GM23338 (cell line): ENCODE measurements around the gene NOXA1. TPM values are rescaled to one million over a fixed set of nuclear protein-coding genes. Genes with fewer than 3 reads are reported as not detected.

ENCODE experiments used
- ATAC-seq: fragments of 200-7000 bp; cut with Tn5 transposase; 3 replicates; pipeline ENCODE4 v1.9.1; 2020
- DNase-seq: peaks from one replicate; pipeline ENCODE4 v3.0.0-alpha.2; 2015; ENCODE audit warnings: low spot score
- H2AFZ ChIP-seq: fragments of 200-600 bp; sonication (generic); 2 replicates; pipeline ENCODE4 v1.8.0; 2016; ENCODE audit warnings: antibody characterized with exemption, mild to moderate bottlenecking, moderate library complexity
- H3F3A ChIP-seq: fragments of 200-600 bp; sonication (generic); replicated peaks from 2 replicates; pipeline ENCODE4 v1.8.0; 2017; ENCODE audit warnings: antibody characterized with exemption, mixed run types, low read depth
- H3K27ac ChIP-seq: fragments of 200-600 bp; sonication (generic); 2 replicates; pipeline ENCODE4 v1.6.1; 2016; ENCODE audit warnings: low read depth
- H3K27me3 ChIP-seq: fragments of 200-600 bp; sonication (generic); 2 replicates; pipeline ENCODE4 v1.8.0; 2016; ENCODE audit warnings: mild to moderate bottlenecking, mixed run types, moderate library complexity; ENCODE audit not compliant: insufficient read depth
- H3K36me3 ChIP-seq: fragments of 200-600 bp; sonication (generic); 2 replicates; pipeline ENCODE4 v1.8.0; 2016; ENCODE audit warnings: mild to moderate bottlenecking; ENCODE audit not compliant: insufficient read depth
- H3K4me1 ChIP-seq: fragments of 200-600 bp; sonication (generic); 2 replicates; pipeline ENCODE4 v1.8.0; 2016; ENCODE audit warnings: mild to moderate bottlenecking, moderate library complexity; ENCODE audit not compliant: insufficient read depth
- H3K4me2 ChIP-seq: fragments of 200-600 bp; sonication (generic); 2 replicates; pipeline ENCODE4 v1.7.1; 2017; ENCODE audit warnings: mixed run types
- H3K4me3 ChIP-seq: fragments of 200-600 bp; sonication (generic); 2 replicates; pipeline ENCODE4 v1.6.1; 2016; ENCODE audit warnings: mixed run types
- H3K79me2 ChIP-seq: fragments of 200-600 bp; sonication (generic); replicated peaks from 2 replicates; pipeline ENCODE4 v1.8.0; 2017; ENCODE audit warnings: mild to moderate bottlenecking; ENCODE audit not compliant: insufficient read depth
- H3K9me2 ChIP-seq: fragments of 200-600 bp; sonication (generic); 2 replicates; pipeline ENCODE4 v1.8.0; 2017; ENCODE audit not compliant: insufficient read depth
- H4K20me1 ChIP-seq: fragments of 200-600 bp; sonication (generic); replicated peaks from 2 replicates; pipeline ENCODE4 v1.8.0; 2017; ENCODE audit warnings: mild to moderate bottlenecking; ENCODE audit not compliant: insufficient read depth
- H3K27ac Mint-ChIP-seq: 2 replicates; pipeline ENCODE4 v1.8.0; 2020; ENCODE audit warnings: inconsistent platforms, mild to moderate bottlenecking, moderate library complexity, mixed read lengths
- H3K27me3 Mint-ChIP-seq: 3 replicates; pipeline ENCODE4 v1.8.0; 2022; ENCODE audit warnings: low read depth, mild to moderate bottlenecking, moderate library complexity, mixed read lengths, inconsistent platforms; ENCODE audit not compliant: insufficient read depth, poor library complexity
- H3K36me3 Mint-ChIP-seq: 3 replicates; pipeline ENCODE4 v1.8.0; 2021; ENCODE audit warnings: low read depth, mild to moderate bottlenecking, inconsistent platforms, moderate library complexity, mixed read lengths
- H3K4me1 Mint-ChIP-seq: 3 replicates; pipeline ENCODE4 v1.8.0; 2020; ENCODE audit warnings: mild to moderate bottlenecking, inconsistent platforms, mixed read lengths
- H3K4me3 Mint-ChIP-seq: 3 replicates; pipeline ENCODE4 v1.8.0; 2021; ENCODE audit warnings: moderate library complexity, mild to moderate bottlenecking, inconsistent platforms, mixed read lengths
- H3K9me3 Mint-ChIP-seq: 3 replicates; pipeline ENCODE4 v1.8.0; 2020; ENCODE audit warnings: moderate library complexity, mild to moderate bottlenecking, inconsistent platforms, mixed read lengths
- CREB1 ChIP-seq: fragments of 250-450 bp; sonication (Bioruptor Pico); IDR thresholded peaks from 2 replicates; pipeline ENCODE4 v1.5.0; 2020; ENCODE audit warnings: low read depth, mild to moderate bottlenecking, moderate library complexity
- CTCF ChIP-seq, 2 experiments: fragments of 200-600 bp in 1 of 2; sonication (generic) in 1 of 2; conservative IDR thresholded peaks; 2 replicates each; pipeline versions ENCODE4 v1.5.1 to v1.6.1; 2016 to 2017; ENCODE audit warnings: antibody characterized with exemption in 2 of 2, low read depth in 2 of 2, mild to moderate bottlenecking in 2 of 2, moderate library complexity in 1 of 2
- ETS1 ChIP-seq: IDR thresholded peaks from 2 replicates; pipeline ENCODE4 v1.6.1; 2016; ENCODE audit warnings: antibody characterized with exemption
- EZH2 ChIP-seq: fragments of 200-600 bp; sonication (generic); IDR thresholded peaks from one replicate; pipeline ENCODE4 v1.8.0; 2017; ENCODE audit warnings: antibody characterized with exemption, mild to moderate bottlenecking, low read depth; ENCODE audit not compliant: unreplicated experiment
- EZH2phosphoT487 ChIP-seq: fragments of 200-600 bp; sonication (generic); IDR thresholded peaks from one replicate; pipeline ENCODE4 v1.8.1; 2018; ENCODE audit warnings: antibody characterized with exemption; ENCODE audit not compliant: unreplicated experiment
- JUNB ChIP-seq: IDR thresholded peaks from one replicate; pipeline ENCODE4 v1.6.1; 2016; ENCODE audit warnings: antibody characterized with exemption; ENCODE audit not compliant: unreplicated experiment
- NANOG ChIP-seq: IDR thresholded peaks from 2 replicates; pipeline ENCODE4 v1.6.1; 2016; ENCODE audit warnings: antibody characterized with exemption, borderline replicate concordance
- POLR2AphosphoS5 ChIP-seq: IDR thresholded peaks from 2 replicates; pipeline ENCODE4 v1.6.1; 2016; ENCODE audit warnings: antibody characterized with exemption, low read depth
- REST ChIP-seq: IDR thresholded peaks from one replicate; pipeline ENCODE4 v1.6.1; 2018; ENCODE audit warnings: antibody characterized with exemption; ENCODE audit not compliant: unreplicated experiment
- STAT1 ChIP-seq: IDR thresholded peaks from one replicate; pipeline ENCODE4 v1.6.1; 2016; ENCODE audit warnings: antibody characterized with exemption; ENCODE audit not compliant: unreplicated experiment
- ZNF114 ChIP-seq: fragments of 250-450 bp; sonication (Bioruptor Pico); IDR thresholded peaks from 2 replicates; pipeline ENCODE4 v1.5.0; 2020; ENCODE audit warnings: mild to moderate bottlenecking, moderate library complexity
- ZNF331 ChIP-seq: fragments of 250-450 bp; sonication (Bioruptor Pico); IDR thresholded peaks from 2 replicates; pipeline ENCODE4 v1.5.0; 2020; ENCODE audit warnings: low read depth, mild to moderate bottlenecking, moderate library complexity
- ZNF462 ChIP-seq: fragments of 250-450 bp; sonication (Bioruptor Pico); IDR thresholded peaks from 2 replicates; pipeline ENCODE4 v1.5.0; 2020; ENCODE audit warnings: mild to moderate bottlenecking, moderate library complexity
- polyA plus RNA-seq: library from polyadenylated mRNA; unstranded; fragments of >200 nt; fragmentation: Nextera tagmentation; extraction: Ambion mirVana; gene quantifications from 2 replicates; pipeline ENCODE4 v1.2.1, GENCODE V29; 2016
- total RNA-seq: library from RNA; depleted of rRNA; stranded (reverse); fragments of >200 nt; shearing (Covaris generic); gene quantifications from 2 replicates; pipeline ENCODE4 v1.2.3, GENCODE V29; 2014

NOXA1 gene
- total and polyA plus RNA-seq, 2 experiments from 2014 or later: 0.59 to 0.68 TPM

GRCh38 chr9:137423514-137424291 lies 510 bp downstream of the NOXA1 start:
- peaks cover 4% of the 10 kb centered on the region; the same call in 2 of the 3 replicates for H3K4me1 Mint-ChIP-seq
- no peaks in the 10 kb centered on the region for H3K36me3 ChIP-seq
- H3K36me3 Mint-ChIP-seq: no peaks in the 10 kb centered on the region; the same call in 2 of the 3 replicates
- H3F3A ChIP-seq: peaks cover 3% of the 10 kb centered on the region; the same call in 1 of the 2 replicates
- peak overlapping the region; percentile 78 for H3K4me2 ChIP-seq
- H3K27ac ChIP-seq: no peak overlapping the region
- peaks cover 19% of the 10 kb centered on the region for H3K79me2 ChIP-seq
- H3K27ac Mint-ChIP-seq: no peak overlapping the region
- no peaks in the 10 kb centered on the region for H3K9me2 ChIP-seq
- peaks cover 9% of the 10 kb centered on the region for H3K27me3 ChIP-seq
- peaks cover 6% of the 10 kb centered on the region for H3K4me1 ChIP-seq
- TF ChIP-seq ZNF462 (CRISPR knock-in tag) (no peak), NANOG (no peak), CTCF (conservative IDR thresholded peaks at IDR 0.05; ENCODE audit: low read depth in 2 of 2) (no peak), POLR2AphosphoS5 (no peak), ZNF331 (CRISPR knock-in tag) (no peak), JUNB (no peak), STAT1 (no peak), CREB1 (CRISPR knock-in tag) (no peak), EZH2 (no peak), ETS1 (no peak), ZNF114 (CRISPR knock-in tag) (no peak), REST (no peak), EZH2phosphoT487 (no peak)
- H3K4me3 Mint-ChIP-seq: peak overlapping the region; percentile 59
- H3K9me3 Mint-ChIP-seq: no peaks in the 10 kb centered on the region; the same call in 2 of the 3 replicates
- peaks cover 4% of the 10 kb centered on the region; the same call in 1 of the 2 replicates for H4K20me1 ChIP-seq
- peak; percentile 11 for ATAC-seq
- DNase-seq: peak; percentile 34
- peaks cover 10% of the 10 kb centered on the region for H3K27me3 Mint-ChIP-seq
- peak overlapping the region; percentile 76 for H2AFZ ChIP-seq
- H3K4me3 ChIP-seq: peak overlapping the region; percentile 58
